Measurements from ENCODE around the gene MFAP5.
"Not testable (repeated sequence)": the region's sequence is repeated elsewhere in the genome, so short reads cannot be mapped to it uniquely, and the experiment has no call there.

Gene MFAP5

GRCh38 chr12:8624750-8625149, 37.9 kb downstream of the MFAP5 start:
- DNase-seq, result not testable (repeated sequence)

DNA sequence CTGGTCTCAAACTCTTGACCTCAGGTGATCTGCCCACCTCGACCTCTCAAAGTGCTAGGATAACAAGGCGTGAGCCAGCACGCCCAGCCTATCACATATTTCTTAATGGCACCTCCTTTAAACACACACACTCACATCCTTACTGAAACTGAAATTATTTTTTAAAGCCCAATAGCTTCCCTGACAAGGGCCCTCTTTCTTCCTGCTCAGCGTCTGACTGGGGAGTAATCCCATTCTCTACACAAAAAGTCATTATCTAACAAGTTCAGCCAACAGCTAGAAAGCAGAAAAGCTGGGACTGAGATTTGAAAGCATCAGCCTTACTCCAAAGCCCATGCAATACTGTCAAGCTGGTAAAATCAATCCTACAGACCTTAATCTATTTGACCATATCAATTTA, 40.0 kb downstream of the MFAP5 start:
- DNase-seq, result no peak

GRCh38 chr12:8615206-8615605, 47.4 kb downstream of the MFAP5 start:
- no peak for DNase-seq

DNA sequence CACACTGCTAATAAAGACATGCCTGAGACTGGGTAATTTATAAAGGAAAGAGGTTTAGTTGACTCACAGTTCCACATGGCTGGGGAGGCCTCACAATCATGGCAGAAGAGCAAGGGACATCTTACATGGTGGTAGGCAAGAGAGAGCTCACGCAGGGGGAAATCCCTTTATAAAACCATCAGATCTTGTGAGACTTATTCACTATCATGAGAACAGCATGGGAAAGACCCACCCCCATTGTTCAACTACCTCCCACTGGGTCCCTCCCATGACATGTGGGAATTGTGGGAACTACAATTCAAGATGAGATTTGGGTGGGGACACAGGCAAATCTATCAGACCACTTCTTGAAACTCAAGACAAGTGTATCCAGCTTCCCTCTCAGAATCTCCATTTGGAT, 48.7 kb downstream of the MFAP5 start:
- DNase-seq, result peak in 2 of 4 experiments; percentile 34 to 40

DNA sequence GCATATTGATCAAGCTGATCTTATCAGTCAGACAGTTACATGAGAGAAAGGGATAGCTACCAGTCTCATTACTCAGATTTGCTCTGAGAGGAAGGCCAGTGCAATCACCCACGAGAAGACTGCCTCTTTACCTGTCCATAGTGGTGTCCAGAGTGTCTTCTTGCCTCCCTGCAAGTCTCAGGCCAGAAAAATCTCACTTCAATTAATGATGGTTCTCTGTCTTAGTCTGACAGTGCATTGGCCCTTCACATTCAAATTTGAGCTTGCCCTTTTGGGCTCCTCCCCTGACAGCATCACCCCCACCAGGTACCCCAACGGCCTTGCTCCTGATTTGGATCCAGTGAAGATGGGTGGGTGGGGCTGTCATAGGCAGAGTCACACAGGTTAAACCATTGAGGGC, 50.0 kb downstream of the MFAP5 start, which contains the start of gene AICDA:
TSS of gene AICDA (minus strand) at position 231 of the 400 bp plus-strand sequence. CDS start at position 139, 92 bp downstream.
- no peak for DNase-seq

GRCh38 chr12:8609061-8609570, 53.5 kb downstream of the MFAP5 start:
- peak; percentile 54 to 74 (median 55) for DNase-seq

DNA sequence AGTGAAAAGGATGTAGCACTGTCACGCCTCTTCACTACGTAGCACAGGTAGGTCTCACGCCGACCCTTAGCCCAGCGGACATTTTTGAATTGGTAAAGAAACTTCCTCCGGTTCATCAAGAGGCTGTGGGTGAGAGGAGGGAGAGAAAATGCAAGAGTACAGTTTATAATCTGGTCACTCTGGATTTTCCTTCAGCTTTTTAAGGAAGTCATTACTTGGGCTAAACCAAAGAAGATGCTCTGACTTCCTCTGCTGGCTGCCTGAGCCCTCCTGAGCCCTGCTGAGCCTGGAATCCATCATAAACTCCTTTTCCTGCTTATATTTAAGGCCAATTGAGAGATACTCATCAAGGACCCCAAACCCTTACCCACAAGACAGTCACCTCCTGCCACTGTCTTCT, 55.7 kb downstream of the MFAP5 start:
- DNase-seq, result peak; percentile 16 to 44 (median 32)

DNA sequence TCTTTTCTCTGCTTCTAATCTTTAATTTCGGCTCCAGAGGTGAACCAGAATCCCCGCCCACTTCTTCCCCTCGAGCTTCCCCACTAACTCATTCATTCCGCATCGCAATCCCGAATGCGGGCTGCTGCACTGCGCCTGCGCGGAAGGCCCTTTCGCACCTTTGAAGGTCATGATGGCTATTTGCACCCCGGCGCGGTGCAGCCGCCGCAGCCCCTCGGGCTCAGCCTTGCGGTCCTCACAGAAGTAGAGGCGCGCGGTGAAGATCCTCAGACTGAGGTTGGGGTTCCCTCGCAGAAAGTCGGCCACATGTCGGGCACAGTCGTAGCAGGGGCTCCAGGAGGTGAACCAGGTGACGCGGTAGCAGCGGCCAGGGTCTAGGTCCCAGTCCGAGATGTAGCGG, 57.6 kb downstream of the MFAP5 start:
- no peak for DNase-seq

DNA sequence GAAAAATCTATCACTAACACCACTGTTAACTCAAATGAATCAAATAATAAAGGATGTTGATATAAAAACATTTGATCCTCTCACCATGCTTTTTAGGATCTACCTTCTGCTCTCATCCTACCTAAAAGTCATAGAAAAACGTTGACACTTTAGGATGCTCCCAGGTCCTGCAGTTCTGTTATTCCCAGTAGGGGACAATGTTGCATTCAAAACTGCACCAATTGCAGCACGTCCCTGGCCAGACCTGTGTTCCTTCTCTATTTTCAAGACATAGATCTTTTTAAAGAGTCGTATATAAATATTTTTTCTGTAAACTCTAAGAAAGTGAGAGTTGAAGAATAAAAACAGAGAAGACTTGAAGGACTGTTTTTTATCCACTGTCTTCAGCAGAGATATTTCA, 58.8 kb downstream of the MFAP5 start:
- peak; percentile 26 to 52 (median 44) for DNase-seq

DNA sequence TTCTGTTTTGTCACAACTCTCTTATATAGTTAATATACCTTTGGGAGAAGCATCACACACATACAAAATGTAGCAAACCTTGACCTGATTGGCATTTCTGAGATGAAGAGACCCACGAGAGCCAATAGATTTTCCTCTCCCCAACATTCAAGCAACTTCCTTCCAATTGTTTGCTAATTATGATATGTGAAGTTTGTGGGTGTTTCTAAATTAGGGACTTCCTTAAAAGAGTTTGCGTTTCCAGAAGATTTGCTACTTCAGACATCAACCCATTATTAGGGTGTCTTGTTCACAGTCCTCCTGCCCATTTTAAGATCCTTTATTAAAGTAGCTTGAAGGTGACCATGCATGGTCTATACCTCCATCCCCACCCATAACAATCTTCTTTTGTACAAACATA, 59.3 kb downstream of the MFAP5 start:
- peak in 3 of 4 experiments; percentile 13 to 54 (median 53) for DNase-seq

DNA sequence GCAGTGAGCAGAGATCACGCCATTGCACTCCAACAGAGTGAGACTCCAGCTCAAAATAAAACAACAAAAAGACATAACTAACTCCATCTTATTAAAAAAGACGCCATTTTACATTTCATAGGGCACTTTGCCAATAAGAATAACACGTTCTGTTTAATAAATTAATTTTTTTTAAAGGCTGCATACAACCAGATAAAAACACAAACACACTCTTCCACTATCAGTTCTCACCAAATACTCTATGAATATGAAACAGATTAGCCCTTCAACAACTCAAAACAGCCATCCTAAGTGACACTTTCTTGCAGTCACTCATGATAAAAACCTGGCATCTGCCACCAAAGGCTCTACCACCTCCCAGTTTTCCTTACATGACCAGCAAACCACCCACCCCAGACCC, 66.1 kb downstream of the MFAP5 start:
- no peak for DNase-seq

Data from suppressor macrophage (primary cell).